Stimulated activated CD4-positive, alpha-beta T cell treated with anti-CD3 and anti-CD28 coated beads, Interleukin-12 subunit alpha, Interleukin-12 subunit beta, amount 100 ng/mL, for 48 hours (primary cell): Measurements from ENCODE around the gene ZNF200.

Experiments used
- DNase-seq, 3 donors: peaks; one replicate each; pipeline ENCODE4 v3.0.0-alpha.2; 2020; ENCODE audit warnings: low read depth in 2 of 3, low spot score in 1 of 3

Gene ZNF200

GRCh38 chr16:3179651-3180050 is 55.3 kb downstream of the ZNF200 start:
- no peak for DNase-seq

GRCh38 chr16:3175157-3176093 is 59.5 kb downstream of the ZNF200 start:
- DNase-seq = peak in 2 of 3 donors; percentile 62 to 75

DNA sequence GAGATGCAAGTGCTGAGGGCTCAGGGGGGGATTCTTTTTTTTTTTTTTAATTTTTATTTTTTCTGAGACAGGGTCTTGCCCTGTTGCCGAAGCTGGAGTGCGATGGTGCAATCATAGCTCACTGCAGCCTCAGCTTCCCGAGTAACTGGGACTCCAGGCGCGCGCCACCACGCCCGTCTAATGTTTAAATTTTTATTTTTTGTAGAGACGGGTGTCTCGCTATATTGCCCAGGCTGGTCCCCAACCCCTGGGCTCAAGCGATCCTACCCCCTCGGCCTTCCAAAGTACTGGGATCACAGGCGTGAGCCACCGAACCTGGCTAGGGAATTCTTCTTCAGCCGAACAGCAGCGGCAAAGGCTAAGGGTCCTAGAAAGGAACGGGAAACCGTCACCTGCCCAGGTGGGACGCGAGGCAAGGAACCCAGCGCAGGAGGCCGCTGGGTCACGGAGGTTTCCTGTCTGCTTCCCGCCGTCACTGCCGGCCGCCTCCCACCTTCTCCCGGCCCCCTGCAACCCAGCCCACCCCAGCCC is 60.3 kb downstream of the ZNF200 start:
- DNase-seq = no peak

- no peak for DNase-seq
Measured at GRCh38 chr16:3173892-3174617, 60.9 kb downstream of the ZNF200 start.
